DOHH2 (cell line): ENCODE data around the gene S1PR2.

Source experiments
- H3F3A ChIP-seq: fragments of 200-600 bp; sonication (generic), shearing (Covaris generic); 2 replicates; pipeline ENCODE4 v1.6.0; 2016; ENCODE audit warnings: antibody characterized with exemption, mild to moderate bottlenecking; ENCODE audit not compliant: control insufficient read depth, insufficient read depth
- H3K27ac ChIP-seq: fragments of 200-600 bp; sonication (generic); 2 replicates; pipeline ENCODE4 v1.5.1; 2014; ENCODE audit warnings: low read depth, mild to moderate bottlenecking, low read length, moderate library complexity
- H3K27me3 ChIP-seq: fragments of 200-600 bp; sonication (generic); 2 replicates; pipeline ENCODE4 v1.6.1; 2014; ENCODE audit warnings: mild to moderate bottlenecking, low read length, mixed read lengths; ENCODE audit not compliant: control insufficient read depth
- H3K36me3 ChIP-seq: fragments of 200-600 bp; sonication (generic); 2 replicates; pipeline ENCODE4 v1.6.1; 2014; ENCODE audit warnings: mild to moderate bottlenecking, low read length, moderate library complexity, mixed read lengths; ENCODE audit not compliant: control insufficient read depth
- H3K4me1 ChIP-seq: fragments of 200-600 bp; sonication (generic); 2 replicates; pipeline ENCODE4 v1.6.1; 2014; ENCODE audit warnings: mild to moderate bottlenecking, low read length, mixed read lengths; ENCODE audit not compliant: control insufficient read depth
- H3K4me2 ChIP-seq: fragments of 200-600 bp; sonication (generic); 2 replicates; pipeline ENCODE4 v1.6.0; 2014; ENCODE audit warnings: mild to moderate bottlenecking, low read length, moderate library complexity
- H3K4me3 ChIP-seq: fragments of 200-600 bp; sonication (generic); 2 replicates; pipeline ENCODE4 v1.5.1; 2014; ENCODE audit warnings: mild to moderate bottlenecking, low read length, mixed read lengths
- H3K79me2 ChIP-seq: fragments of 200-600 bp; sonication (generic); 2 replicates; pipeline ENCODE4 v1.6.1; 2014; ENCODE audit warnings: mild to moderate bottlenecking, low read length, mixed read lengths; ENCODE audit not compliant: control insufficient read depth
- H3K9me2 ChIP-seq: fragments of 200-600 bp; sonication (generic); replicated peaks from 2 replicates; pipeline ENCODE4 v1.6.1; 2014; ENCODE audit warnings: mild to moderate bottlenecking, low read length, mixed read lengths; ENCODE audit not compliant: control insufficient read depth
- H3K9me3 ChIP-seq: fragments of 200-600 bp; sonication (generic); 2 replicates; pipeline ENCODE4 v1.6.1; 2014; ENCODE audit warnings: antibody characterized with exemption, low read length, mixed read lengths; ENCODE audit not compliant: control insufficient read depth, insufficient read depth
- H4K20me1 ChIP-seq: fragments of 200-600 bp; sonication (generic); 2 replicates; pipeline ENCODE4 v1.6.0; 2014; ENCODE audit warnings: low read depth, mild to moderate bottlenecking, antibody characterized with exemption, low read length, moderate library complexity; ENCODE audit not compliant: control insufficient read depth, insufficient read depth
- CTCF ChIP-seq: fragments of 200-600 bp; sonication (generic); IDR thresholded peaks from one replicate; pipeline ENCODE4 v1.5.1; 2014; ENCODE audit warnings: antibody characterized with exemption, mild to moderate bottlenecking, low read depth, low read length; ENCODE audit not compliant: poor library complexity, severe bottlenecking
- EZH2phosphoT487 ChIP-seq: fragments of 200-600 bp; sonication (generic); IDR thresholded peaks from 2 replicates; pipeline ENCODE4 v1.6.1; 2017; ENCODE audit warnings: borderline replicate concordance, mild to moderate bottlenecking, antibody characterized with exemption, low read length, moderate library complexity, mixed read lengths

The S1PR2 gene

DNA sequence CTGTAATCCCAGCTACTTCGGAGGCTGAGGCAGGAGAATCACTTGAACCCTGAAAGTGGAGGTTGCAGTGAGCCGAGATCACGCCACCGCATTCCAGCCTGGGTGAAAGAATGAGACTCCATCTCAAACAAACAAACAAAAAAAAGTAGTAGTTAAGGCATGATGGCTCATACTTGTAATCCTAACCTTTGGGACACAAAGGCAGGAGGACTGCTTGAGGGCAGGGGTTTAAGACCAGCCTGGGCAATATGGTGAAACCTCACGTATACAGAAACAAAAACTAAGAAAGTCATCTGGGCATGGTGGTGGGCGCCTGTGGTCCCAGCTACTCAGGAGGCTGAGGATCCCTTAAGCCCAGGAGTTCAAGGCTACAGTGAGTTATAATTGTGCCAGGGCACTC lies 38.2 kb downstream of the S1PR2 start:
- peaks cover 76% of the 10 kb centered on the region for H3K36me3 ChIP-seq
- H3K79me2 ChIP-seq = peaks cover 87% of the 10 kb centered on the region
- peaks cover 28% of the 10 kb centered on the region for H3F3A ChIP-seq
- peak overlapping the region; percentile 73 for H3K4me2 ChIP-seq
- H3K9me2 ChIP-seq = no peaks in the 10 kb centered on the region
- H3K9me3 ChIP-seq = no peaks in the 10 kb centered on the region
- H3K4me1 ChIP-seq = peaks cover 78% of the 10 kb centered on the region
- no peak for TF ChIP-seq EZH2phosphoT487
- peak overlapping the region; percentile 87 for H3K4me3 ChIP-seq
- peak overlapping the region; percentile 94 for H3K27ac ChIP-seq
- H3K27me3 ChIP-seq = no peaks in the 10 kb centered on the region
- H4K20me1 ChIP-seq = peaks cover 35% of the 10 kb centered on the region

- peak overlapping the region; percentile 50 for H3K4me2 ChIP-seq
- no peak for TF ChIP-seq CTCF
- no peak for TF ChIP-seq EZH2phosphoT487
- no peak overlapping the region for H3K27ac ChIP-seq
- no peaks in the 10 kb centered on the region for H3K9me3 ChIP-seq
- H3K4me1 ChIP-seq = peaks cover 74% of the 10 kb centered on the region
- no peaks in the 10 kb centered on the region for H3K9me2 ChIP-seq
- H3F3A ChIP-seq = peaks cover 19% of the 10 kb centered on the region
- peaks cover 89% of the 10 kb centered on the region for H3K36me3 ChIP-seq
- H4K20me1 ChIP-seq = peaks cover 45% of the 10 kb centered on the region
- H3K27me3 ChIP-seq = no peaks in the 10 kb centered on the region
- peak overlapping the region; percentile 87 for H3K4me3 ChIP-seq
- H3K79me2 ChIP-seq = peaks cover 99% of the 10 kb centered on the region
Observed at GRCh38 chr19:10191347-10191746, 39.8 kb downstream of the S1PR2 start.

- Histone ChIP-seq H4K20me1 (peaks cover 50% of the 10 kb centered on the region), H3K9me2 (no peaks in the 10 kb centered on the region), H3K9me3 (no peaks in the 10 kb centered on the region), H3K27me3 (no peaks in the 10 kb centered on the region), H3K4me1 (peaks cover 61% of the 10 kb centered on the region), H3F3A (peaks cover 14% of the 10 kb centered on the region), H3K79me2 (peaks cover 99% of the 10 kb centered on the region), H3K36me3 (peaks cover 95% of the 10 kb centered on the region), H3K4me2 (peak overlapping the region; percentile 39), H3K4me3 (peak overlapping the region; percentile 35; the same call in 1 of the 2 replicates), H3K27ac (no peak overlapping the region)
- TF ChIP-seq EZH2phosphoT487 = no peak
- no peak for TF ChIP-seq CTCF
Observed at GRCh38 chr19:10190026-10190425, 41.1 kb downstream of the S1PR2 start.

DNA sequence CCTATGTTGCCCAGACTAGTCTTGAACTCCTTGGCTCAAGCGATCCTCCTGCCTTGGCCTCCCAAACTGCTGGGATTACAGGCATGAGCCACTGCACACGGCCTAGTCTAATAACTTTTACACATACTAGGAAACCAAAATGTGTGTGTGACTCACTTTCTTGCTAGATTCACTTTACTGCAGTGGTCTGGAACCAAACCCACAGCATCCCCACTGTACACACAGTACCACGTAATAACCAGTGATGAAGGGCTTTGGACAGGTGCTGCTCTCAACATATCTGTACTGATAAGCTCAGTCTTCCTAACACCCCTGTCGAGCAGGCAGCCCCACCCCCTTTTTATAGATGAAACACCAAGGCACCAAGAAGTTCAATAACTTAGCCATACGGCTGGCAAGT lies 41.5 kb downstream of the S1PR2 start:
- H3K9me2 ChIP-seq = no peaks in the 10 kb centered on the region
- no peaks in the 10 kb centered on the region for H3K27me3 ChIP-seq
- H3K36me3 ChIP-seq = peaks cover 97% of the 10 kb centered on the region
- peaks cover 60% of the 10 kb centered on the region for H3K4me1 ChIP-seq
- TF ChIP-seq CTCF (no peak), EZH2phosphoT487 (no peak)
- no peaks in the 10 kb centered on the region for H3K9me3 ChIP-seq
- peaks cover 14% of the 10 kb centered on the region for H3F3A ChIP-seq
- peak overlapping the region; percentile 39 for H3K4me2 ChIP-seq
- no peak overlapping the region for H3K27ac ChIP-seq
- H4K20me1 ChIP-seq = peaks cover 50% of the 10 kb centered on the region
- H3K4me3 ChIP-seq = peak overlapping the region; percentile 35; the same call in 1 of the 2 replicates
- peaks cover 100% of the 10 kb centered on the region for H3K79me2 ChIP-seq
